AG08395 (cell line): Measurements from ENCODE around the gene ADM2.
A peak's percentile ranks its signal among the peaks of the same experiment; 100 is the strongest.
"Not testable (repeated sequence)": the region's sequence is repeated elsewhere in the genome, so short reads cannot be mapped to it uniquely, and the experiment has no call there.

ENCODE experiments used
- DNase-seq: peaks from one replicate; pipeline ENCODE4 v3.0.0; 2012; ENCODE audit warnings: mixed read lengths, low spot score

Gene ADM2

DNA sequence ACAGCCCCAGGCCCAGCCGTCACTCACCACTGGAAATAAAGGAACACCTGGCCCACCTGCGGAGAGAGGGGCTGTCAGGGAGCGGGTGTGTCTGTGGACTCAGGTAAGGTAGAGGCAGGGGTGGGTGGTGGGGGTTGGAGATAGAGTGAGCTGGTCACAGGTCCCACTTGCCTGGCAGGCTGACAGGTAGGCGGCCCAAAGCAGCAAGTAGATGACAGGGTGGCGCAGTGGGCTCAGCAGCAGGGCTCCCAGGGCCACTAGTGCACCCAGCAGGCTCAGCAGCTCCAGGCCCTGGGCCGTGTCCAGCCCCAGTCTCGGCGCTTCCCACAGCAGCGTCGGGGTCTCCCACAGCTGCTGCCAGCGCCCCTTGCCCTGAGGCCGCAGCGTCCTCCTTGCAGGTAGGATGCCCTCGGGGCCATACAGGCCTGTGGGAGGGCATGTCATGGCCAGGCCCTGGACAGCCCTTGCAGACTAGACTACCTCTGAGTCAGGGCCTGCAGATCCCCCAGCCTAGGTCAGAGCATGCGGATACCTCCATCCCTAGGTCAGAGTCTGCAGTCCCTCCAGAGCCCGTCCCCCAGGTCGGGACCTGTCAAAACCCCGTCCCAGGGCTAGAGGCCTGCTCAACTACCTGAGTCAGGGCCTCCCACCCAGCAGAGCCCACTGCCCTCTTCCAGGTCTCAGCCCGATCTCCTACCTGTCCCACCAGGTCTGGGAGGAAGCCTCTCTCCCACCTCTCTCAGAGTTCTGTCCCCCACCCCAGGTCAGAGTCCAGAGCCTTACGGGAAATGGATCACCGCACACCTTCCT lies 25.5 kb downstream of the ADM2 start:
- DNase-seq = no peak

DNA sequence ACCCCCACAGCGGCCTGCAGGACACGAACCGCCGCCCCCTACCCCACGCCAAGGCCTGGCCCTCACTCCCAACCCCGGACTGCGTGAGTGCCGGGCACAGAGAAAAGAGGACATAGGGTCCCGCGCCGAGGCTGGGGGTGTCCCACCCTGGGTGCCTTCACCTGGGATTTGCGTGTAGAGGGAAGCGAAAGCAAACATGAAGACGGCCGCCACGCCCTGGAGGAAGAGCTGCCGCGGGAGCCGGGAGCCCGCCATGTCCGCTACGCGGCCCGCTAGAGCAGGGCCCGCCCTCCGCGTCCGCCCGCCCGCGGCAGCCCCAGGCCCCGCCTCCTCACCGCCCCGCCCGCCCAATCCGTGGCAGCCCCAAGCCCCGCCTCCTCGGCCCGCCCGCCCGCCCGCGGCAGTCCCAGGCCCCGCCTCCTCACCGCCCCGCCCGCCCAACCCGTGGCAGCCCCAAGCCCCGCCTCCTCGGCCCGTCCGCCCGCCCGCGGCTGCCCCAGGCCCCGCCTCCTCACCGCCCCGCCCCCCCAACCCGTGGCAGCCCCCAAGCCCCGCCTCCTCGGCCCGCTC lies 26.2 kb downstream of the ADM2 start, which contains the start of gene LMF2:
Gene LMF2 (minus strand): TSS at position 282 of the 570 bp plus-strand sequence. CDS start 27 bp downstream, at position 255.
- DNase-seq = peak; percentile 97

DNA sequence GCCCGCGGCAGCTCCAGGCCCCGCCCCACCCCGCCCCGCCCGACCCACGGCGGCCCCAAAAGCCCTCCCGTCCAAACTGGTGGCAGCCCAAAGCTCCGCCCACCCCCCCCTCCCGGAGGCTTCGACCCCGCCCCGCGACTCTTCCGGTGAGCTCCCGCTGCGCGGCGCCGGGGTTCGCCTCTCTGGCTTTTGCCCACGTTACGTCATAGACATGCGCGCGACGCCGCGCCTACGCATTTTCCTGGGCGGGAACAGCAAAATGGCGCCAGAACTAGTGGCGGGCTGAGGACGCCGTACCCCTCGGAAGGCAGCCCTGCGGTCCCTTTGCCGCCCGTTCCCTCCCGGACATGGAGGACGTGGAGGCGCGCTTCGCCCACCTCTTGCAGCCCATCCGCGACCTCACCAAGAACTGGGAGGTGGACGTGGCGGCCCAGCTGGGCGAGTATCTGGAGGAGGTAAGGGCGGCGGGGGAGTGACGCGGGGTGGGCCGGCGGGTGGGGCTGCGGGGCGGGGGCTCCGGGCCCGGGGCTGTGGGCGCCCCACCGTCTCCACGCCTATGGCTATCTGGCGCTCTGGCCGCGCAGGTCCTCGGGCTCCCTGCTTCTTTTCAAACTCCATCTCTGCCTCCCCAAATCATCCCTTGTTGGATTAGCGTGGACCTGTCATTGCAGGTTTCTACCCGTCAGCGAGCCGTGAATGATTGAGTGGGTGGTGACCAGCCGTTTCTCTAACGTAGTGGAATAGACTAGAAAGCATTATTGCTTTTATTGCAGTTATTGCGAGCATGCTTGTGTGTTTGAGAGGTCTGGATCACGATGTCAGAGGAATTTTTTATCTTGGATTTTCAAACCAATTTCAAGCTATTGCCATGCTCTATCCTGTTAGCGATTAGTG lies 26.9 kb downstream of the ADM2 start, which contains the start of gene NCAPH2:
Gene NCAPH2 (plus strand): TSS at position 234 of the 894 bp plus-strand sequence. CDS start 114 bp downstream, at position 348.
- peak; percentile 100 for DNase-seq

DNA sequence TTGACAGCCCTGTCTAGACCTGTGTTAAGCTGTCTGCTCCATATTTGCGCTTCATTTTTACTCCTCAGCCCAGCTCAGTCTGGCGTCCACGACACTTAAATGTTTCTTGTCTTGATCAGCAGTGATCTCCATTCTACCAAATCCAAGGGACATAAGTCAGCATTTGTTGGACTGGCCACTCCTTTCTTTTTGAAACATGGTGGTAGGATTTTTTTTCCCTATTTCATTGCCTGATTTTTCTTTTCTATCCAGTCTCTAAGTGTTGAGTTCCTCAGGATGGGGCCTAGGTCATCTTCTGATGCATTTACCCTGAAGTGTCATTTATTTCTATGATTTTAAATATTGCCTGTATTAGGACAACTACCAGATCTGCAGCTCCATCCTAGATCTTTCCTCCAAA lies 27.6 kb downstream of the ADM2 start:
- no peak for DNase-seq

DNA sequence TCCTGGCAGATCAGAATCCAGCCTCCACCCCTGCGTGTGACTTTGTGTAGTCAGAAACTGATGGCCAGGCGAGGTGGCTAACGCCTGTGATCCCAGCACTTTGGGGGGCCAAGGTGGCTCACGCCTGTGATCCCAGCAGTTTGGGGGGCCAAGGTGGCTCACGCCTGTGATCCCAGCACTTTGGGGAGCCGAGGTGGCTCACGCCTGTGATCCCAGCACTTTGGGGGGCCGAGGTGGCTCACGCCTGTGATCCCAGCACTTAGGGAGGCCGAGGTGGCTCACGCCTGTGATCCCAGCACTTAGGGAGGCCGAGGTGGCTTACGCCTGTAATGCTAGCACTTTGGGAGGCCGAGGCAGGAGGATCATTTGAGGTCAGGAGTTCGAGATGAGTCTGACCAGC lies 31.8 kb downstream of the ADM2 start:
- no peak for DNase-seq

DNA sequence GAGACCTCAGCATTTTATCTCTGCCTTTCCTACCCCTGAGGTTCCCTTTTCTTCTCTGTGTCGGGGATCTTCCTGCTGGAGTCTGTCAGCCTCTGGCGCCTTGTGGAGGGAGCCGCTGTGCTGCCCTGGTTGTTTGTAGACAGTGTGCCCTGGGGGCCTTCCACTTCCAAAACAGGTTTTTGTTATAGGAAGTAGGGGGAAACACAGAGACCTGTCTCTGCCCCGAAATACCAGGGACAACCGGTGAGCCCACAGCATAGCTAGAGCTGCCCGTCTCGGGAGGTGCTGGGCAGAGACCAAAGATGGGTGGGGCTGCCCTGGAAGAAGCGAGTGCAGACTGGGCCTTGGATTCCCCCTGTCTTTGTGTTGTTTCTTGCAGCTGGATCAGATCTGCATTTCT lies 34.7 kb downstream of the ADM2 start:
- DNase-seq = no peak

DNA sequence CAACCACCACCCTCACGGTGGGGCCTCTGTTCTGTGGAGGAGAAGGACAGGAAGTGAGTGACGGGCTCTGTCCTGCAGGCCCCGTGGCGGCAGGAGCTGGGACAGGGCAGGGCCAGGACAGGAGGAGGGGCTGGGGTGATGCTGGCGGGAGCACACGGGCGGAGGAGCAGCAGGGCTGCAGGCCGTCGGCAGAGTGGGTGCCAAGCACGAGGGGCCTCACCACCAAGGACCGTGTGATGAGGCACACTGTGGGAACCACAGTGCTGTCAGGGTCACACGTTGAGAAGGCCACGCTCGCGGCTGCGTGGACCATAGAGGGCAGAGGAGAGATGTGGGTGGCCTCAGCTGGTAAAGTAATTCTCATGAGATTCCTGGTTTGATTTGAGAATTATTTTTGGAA lies 35.5 kb downstream of the ADM2 start:
- no peak for DNase-seq

DNA sequence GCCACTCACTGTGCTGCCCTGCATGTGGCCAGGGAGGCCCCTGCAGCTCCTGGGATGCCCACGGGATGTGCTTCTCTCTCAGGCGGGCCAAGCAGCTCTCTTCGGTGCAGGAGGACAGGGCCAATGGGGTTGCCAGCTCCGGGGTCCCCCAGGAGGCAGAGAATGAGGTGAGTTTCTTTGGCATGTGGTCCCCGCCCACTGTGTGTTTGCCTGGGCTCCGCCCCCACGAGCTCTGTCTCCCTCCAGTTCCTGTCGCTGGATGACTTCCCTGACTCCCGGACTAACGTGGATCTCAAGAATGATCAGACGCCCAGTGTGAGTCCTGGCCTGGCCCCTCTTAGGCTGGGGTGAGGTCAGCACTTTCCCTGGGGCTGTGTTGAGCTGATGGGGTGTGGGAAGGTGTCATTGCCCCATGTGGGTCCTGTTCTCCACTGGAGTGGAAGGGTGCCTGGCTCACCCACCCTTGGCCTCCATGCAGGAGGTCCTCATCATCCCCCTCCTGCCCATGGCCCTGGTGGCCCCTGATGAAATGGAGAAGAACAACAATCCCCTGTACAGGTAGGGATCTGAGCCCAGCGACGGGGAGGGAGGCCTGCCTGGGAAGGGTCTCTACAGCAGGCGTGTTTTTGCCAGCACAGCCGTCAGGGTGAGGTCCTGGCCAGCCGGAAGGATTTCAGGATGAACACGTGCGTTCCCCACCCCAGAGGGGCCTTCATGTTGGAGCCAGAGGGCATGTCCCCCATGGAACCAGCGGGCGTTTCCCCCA lies 36.3 kb downstream of the ADM2 start:
- no peak for DNase-seq

DNA sequence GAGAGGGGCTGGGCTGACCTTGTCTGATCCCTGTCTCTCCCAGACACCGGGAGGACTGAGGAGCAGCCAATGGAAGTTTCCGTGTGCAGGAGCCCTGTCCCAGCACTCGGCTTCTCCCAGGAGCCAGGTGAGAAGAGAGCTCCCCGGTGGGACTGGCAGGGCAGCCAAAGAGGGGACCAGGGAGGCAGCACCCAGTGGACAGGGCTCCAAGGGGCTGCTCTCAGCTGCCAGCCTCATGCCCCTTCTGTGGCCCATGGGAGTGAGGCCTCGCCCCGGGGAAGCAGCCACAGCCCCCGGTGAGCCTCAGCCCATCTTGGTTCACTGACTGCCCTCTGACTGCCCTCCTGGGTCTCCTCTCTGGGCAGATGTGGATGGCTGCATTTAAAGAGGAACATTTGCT lies 37.3 kb downstream of the ADM2 start:
- DNase-seq = no peak

DNA sequence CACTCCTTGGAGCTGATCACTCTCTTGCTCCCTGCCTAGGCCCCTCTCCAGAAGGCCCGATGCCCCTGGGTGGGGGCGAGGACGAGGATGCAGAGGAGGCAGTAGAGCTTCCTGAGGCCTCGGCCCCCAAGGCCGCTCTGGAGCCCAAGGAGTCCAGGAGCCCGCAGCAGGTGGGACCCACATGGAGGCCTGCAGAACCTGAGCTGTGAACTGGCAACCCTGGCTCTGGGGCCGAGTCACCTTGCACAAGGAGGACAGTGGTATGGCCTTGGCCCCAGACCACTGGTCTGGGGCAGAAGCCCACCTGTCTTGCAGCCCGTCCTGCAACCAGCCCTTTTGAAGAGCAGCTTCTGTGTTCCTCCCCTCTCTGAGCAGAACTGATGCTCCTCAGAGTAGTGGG lies 37.8 kb downstream of the ADM2 start:
- no peak for DNase-seq

DNA sequence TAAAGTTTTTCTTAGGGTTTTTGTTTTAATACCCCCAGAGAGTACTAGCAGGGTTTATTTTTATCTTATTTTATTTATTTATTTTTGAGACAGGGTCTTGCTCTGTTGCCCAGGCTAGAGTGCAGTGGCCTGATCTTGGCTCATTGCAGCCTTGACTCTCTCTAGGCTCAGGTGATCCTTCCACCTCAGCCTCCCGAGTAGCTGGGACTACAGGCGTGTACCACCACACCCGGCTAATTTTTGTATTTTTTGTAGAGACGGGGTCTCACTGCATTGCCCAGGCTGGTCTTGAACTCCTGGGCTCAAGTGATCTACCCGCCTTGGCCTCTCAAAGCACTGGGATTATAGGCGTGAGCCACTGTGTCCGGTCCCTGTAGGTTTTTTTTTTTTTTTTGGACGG lies 38.8 kb downstream of the ADM2 start:
- not testable (repeated sequence) for DNase-seq

DNA sequence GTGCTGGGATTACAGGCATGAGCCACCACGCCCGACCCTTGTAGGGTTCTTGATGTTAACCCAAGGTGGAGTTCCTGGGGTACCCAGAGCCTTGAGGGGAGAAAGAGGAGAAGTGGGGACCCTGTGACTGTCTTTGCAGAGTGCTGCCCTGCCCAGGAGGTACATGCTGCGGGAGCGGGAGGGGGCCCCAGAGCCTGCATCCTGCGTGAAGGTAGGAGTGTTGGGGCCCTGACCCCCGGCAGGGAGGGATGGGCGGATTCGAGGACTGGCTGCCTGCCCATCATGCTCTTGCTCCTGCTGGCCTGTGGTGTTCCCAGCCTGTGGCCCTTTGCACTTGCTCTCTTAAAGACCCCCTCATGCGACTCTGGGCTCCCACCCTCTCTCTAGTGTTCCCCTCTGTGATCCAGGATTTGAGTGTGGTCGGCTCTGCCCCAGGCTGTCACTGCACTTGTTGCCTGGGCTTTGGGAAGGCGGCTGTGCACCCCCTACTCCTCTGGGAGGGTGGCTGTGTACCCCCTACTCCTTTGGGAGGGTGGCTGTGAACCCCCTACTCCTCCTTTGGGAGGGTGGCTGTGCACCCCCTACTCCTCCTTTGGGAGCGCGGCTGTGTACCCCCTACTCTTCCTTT lies 39.6 kb downstream of the ADM2 start:
- DNase-seq = no peak

DNA sequence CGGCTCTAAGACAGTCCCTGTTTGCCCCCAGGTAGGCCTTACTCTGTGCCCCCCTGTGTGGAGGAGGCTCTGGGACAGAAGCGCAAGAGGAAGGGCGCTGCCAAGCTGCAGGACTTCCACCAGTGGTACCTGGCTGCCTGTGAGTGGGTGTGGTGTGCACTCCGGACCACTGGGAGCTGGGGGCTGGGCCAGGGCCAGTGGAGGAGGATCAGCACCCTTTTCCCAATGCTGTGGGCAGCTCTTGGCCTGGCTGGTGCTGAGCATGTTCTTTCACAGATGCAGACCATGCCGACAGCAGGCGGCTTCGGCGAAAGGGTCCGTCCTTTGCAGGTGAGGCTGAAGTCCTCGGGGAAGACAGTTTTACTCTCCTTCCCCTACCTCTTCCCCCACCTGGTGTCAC lies 40.4 kb downstream of the ADM2 start:
- DNase-seq = no peak

DNA sequence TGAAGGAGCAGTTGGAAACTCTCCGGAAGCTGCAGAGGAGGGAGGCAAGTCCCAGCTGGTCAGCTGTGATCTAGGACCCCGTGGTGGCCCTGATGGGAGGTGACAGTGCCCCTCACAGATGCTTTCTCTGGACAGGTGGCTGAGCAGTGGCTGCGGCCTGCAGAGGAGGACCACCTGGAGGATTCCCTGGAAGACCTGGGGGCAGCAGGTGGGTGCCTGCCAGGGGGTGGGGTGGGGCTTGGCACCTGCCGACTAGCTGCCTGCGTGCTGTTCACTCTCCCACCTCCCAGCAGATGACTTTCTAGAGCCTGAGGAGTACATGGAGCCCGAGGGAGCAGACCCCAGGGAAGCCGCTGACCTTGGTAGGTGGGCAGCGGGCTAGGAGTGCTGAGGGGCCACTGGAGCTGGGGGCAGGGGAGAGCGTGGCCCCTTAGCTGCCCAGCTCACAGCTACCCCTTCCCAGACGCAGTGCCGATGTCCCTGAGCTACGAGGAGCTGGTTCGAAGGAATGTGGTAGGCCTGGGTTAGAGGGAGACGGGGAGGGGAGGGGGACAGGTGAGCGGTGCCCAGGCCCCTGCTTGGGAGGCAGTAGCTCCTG lies 41.0 kb downstream of the ADM2 start:
- DNase-seq = no peak

DNA sequence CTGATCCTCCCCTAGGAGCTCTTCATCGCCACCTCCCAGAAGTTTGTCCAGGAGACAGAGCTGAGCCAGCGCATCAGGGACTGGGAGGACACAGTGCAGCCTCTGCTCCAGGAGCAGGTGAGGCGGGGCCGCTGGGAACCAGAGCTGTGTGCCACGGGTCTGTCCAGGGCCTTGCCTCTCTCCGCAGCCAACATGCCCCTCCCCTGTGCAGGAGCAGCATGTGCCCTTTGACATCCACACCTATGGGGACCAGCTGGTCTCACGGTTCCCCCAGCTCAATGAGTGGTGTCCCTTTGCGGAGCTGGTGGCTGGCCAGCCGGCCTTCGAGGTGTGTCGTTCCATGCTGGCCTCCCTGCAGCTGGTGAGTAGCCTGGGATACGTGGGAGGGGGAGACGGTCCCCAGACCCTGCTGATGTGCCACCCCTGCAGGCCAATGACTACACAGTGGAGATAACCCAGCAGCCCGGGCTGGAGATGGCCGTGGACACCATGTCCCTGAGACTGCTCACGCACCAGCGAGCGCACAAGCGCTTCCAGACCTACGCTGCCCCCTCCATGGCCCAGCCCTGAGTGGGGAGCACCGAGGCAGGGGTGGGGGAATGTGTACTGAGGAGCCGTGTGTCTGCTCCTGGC lies 41.6 kb downstream of the ADM2 start:
- DNase-seq = no peak

DNA sequence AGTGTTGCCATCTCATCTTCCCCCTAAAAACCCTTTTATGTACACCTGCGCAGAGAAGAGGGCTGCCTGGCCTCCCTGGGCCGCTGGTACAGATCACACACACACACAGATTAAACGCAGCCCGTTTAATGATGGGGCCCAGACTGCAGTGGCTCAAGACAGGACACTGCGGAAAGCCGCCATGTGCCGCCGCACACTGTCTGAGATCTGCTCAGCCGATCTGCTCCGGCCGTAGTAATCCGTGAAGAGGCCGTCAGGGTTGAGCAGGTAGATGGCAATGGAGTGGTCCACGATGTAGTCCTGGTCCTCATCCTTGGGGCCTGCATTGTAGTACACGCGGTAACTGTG lies 42.1 kb downstream of the ADM2 start:
- DNase-seq = no peak

DNA sequence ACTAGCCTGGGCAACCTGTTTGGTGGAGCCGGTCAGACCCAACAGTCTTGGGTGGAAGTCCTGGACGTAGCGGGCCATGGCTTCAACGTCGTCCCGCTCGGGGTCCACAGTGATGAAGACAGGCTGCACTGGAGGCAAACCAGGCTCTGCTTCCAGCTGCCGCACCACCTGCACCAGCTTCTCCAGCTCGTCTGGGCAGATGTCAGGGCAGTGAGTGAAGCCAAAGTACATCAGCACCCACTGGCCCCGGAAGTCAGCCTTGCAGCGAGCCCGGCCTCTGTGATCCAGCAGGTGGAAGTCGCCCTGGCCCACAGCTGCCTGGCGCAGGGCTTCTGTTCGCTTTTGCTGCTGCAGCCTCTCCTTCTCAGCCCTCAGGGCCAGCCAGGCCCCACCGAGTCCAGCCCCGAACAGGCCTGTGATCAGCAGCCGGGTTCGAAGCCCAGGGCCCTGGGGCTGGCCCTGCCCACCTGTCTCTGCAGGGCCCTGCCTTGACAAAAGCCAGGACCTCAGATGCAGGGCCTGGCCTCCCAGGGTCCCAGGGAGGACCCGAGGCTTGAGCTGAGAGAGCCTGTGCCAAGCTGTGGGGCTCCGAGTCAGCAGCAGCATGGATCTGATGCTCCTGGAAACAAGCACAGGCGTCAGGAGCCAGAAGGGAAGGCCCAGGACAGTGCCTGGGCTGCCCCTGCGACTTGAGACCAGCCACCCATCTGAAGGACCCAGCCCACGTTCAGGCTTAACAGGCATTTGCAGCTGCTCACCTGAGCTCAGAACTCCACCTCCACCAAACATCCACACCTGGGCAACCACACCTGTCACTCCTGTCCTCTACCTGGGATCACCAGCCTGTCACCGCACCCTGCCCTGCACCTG lies 42.7 kb downstream of the ADM2 start:
- no peak for DNase-seq

DNA sequence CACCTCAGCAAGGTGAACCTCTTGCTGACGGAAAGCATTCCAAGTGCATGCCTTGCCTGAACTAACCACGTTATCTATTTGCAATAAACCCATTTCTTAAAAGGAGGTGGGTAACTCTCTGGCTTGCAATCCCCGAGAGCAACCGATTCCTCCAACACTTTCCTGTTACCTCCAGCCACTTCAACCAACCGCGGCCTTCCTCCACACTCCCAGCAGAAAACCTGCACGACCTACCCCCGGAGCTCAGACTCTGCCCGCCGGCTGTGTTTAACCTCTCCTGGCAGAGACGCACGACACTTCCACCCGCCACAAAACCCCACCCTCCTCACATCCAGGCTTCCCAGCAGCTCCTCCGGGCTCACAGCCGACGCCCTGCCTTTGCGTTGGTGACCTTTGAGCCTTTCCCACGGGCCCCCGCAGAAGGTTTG lies 43.3 kb downstream of the ADM2 start:
- DNase-seq = no peak

DNA sequence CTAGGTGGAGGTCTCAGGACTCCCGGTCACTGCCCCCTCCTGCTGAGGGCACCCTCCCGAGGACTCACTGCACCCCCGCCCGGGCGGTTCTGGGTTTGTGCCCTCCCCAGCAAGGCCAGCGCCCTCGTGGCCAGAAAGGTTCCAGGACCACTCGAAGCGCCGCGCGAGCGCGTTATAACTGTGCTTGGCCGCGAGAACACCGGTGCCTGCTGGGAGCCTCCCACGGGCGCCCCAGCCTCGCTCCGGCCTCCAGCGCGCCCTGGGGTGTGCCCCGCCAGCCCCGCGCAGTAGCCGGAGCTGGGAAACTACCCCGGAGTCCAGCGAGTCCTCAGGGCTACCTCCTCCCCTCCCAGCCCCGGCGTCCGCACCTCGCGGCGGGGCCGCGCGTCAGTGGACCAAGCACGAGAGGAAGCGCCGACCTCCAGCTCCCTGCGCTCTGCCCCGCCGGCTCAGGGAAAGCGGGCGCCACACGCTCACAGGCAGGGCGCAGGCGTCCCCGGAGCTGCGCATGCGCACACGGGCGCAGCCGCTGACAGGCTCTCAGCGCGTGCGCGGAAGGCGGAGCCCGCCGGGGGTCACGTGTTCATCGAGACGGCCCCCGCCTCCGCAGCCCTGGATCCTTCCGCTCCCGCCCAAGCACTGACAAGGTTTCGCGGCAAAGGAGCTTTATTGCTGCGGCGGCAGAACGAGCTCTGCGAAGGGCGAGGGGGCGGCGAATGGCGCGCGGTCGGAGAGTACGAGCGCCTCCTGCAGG lies 43.9 kb downstream of the ADM2 start, which contains the start of gene SCO2:
Gene SCO2 (minus strand): TSS at position 495 of the 754 bp plus-strand sequence. CDS start 1,187 bp downstream, outside the sequence.
- peak; percentile 100 for DNase-seq
